Right lobe of liver (tissue), 6 donors: Measurements from ENCODE around the gene PTPRCAP. TPM values are rescaled to one million over a fixed set of nuclear protein-coding genes. Genes with fewer than 3 reads are reported as not detected.
"Not testable (repeated sequence)": the region's sequence is repeated elsewhere in the genome, so short reads cannot be mapped to it uniquely, and the experiment has no call there.

Source experiments
- ATAC-seq, 4 donors: fragments of 200-7000 bp; cut with Tn5 transposase; one replicate each; pipeline ENCODE4 v1.9.1; 2020; ENCODE audit warnings: mild to moderate bottlenecking in 4 of 4, moderate library complexity in 4 of 4
- DNase-seq, 3 donors: peaks; one replicate each; pipeline ENCODE4 v3.0.0-alpha.2; 2020
- H3K27ac ChIP-seq, 3 donors: fragments of 200-600 bp; one replicate each; pipeline ENCODE4 v1.8.0; 2022
- H3K27me3 ChIP-seq, 2 donors: fragments of 200-600 bp; one replicate each; pipeline ENCODE4 v1.8.0; 2022
- H3K36me3 ChIP-seq, 4 donors: fragments of 200-600 bp; sonication (generic) in 1 of 4; one replicate each; pipeline versions ENCODE4 v1.5.1 to v1.8.0; 2017 to 2022; ENCODE audit warnings: control low read depth in 1 of 4
- H3K4me1 ChIP-seq, 4 donors: fragments of 200-600 bp; sonication (generic) in 1 of 4; one replicate each; pipeline versions ENCODE4 v1.5.1 to v1.8.0; 2017 to 2022; ENCODE audit warnings: control low read depth in 1 of 4
- H3K4me3 ChIP-seq, 3 donors: fragments of 200-600 bp; one replicate each; pipeline ENCODE4 v1.8.0; 2022
- H3K9me3 ChIP-seq, 4 donors: fragments of 200-600 bp; sonication (generic) in 1 of 4; one replicate each; pipeline versions ENCODE4 v1.5.1 to v1.8.0; 2017 to 2022; ENCODE audit warnings: control low read depth in 1 of 4
- POLR2A ChIP-seq: fragments of 450-650 bp; IDR thresholded peaks from one replicate; pipeline ENCODE4 v1.6.1; 2017; ENCODE audit warnings: antibody characterized with exemption, mild to moderate bottlenecking
- WGBS: methylation state at CpG from one replicate; pipeline ENCODE4 v1.1.6; 2018; ENCODE audit warnings: low coverage, low lambda C conversion rate; ENCODE audit not compliant: insufficient coverage; ENCODE audit errors: missing lambda C conversion rate; 5-methylcytosine and 5-hydroxymethylcytosine counted together
- intact Hi-C, 2 donors: fragments of 100-400 bp; cut with DNase I; formaldehyde crosslinking; loops; one replicate each; pipeline versions ENCODE4 v1.11.2 to v1.14.1; 2022
- long read RNA-seq: library from polyadenylated mRNA; unstranded; transcript quantifications from one replicate; pipeline ENCODE4 v2.0.0, GENCODE V29; 2019
- total RNA-seq, 6 experiments: library from RNA; depleted of rRNA in 2 of 6; stranded (reverse); fragments of >200 nt in 2 of 6; fragmentation: NEBNext Ultra II Directional in 3 of 6; extraction: Animal tissue kit (Norgen Biotek cat#: 25700) in 3 of 6; gene quantifications; one replicate each; pipeline versions ENCODE4 v1.1.0 to v1.2.4, GENCODE V29; 2016 to 2023
- TF ChIP-seq, protein P1 (sequence below), 4 donors: fragments of 200-600 bp in 3 of 4; fragments of 450-650 bp in 1 of 4; IDR thresholded peaks; one replicate each; pipeline versions ENCODE4 v1.5.1 to v1.8.0; 2016 to 2022; ENCODE audit warnings: antibody characterized with exemption in 4 of 4, mild to moderate bottlenecking in 2 of 4
- donor health status: DM: no; HTN: yes; CAD: no.
- donor health status: DM: no; HTN: no; CAD: no.
- donor health status: DM: no; HTN: no; CAD: no.
- donor health status: DM: no; HTN: yes; CAD: no.
- donor health status: DM: no; HTN: yes; CAD: no.

Gene PTPRCAP, protein sequence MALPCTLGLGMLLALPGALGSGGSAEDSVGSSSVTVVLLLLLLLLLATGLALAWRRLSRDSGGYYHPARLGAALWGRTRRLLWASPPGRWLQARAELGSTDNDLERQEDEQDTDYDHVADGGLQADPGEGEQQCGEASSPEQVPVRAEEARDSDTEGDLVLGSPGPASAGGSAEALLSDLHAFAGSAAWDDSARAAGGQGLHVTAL
- 1 to 10 TPM in 4 of 6 experiments, under 1 TPM in 2; 0.72 to 2.8 (median 2.1) TPM for total RNA-seq
- long read RNA-seq, partial matches to known transcripts: 0 of 1 reads
- long read RNA-seq, other reads (novel, unspliced or antisense): 0 of 1 reads

DNA sequence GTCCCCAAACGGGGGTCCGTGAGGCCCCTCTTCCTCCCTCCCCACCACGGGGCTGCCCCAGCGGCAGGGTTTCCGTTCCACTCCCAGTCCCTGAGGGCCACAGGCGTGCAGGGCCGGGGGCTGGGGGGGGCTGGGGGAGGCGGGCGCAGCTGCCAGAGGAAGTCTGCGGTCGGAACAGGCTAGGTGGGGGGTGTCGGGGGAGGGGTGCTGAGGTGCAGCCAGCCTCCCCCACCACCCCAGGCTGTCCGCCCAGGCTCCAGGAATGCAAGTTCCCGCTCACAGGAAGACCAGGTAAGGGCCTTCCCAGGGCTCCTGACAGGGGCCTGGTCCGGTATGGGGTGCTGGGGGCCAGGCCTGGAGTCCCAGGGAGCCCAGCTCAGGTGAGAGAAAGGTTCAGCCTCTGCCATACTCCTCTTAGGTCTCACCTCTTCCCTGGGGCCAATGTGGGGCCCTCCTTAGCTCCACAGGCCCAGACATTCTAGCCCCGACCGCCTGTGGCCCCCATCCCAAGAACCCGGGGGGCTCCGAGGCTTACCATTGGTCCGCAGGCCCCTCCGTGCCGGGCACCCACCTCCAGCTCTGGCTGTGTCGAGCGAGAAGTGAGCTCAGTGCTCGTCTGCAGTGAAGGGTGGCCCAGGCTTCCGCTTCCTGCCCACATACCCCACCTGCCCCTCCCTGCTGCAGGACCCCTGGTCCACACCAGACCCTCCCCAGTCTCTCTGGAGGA, at the start of gene PTPRCAP:
Gene PTPRCAP (minus strand): TSS at position 601 of the 727 bp plus-strand sequence. CDS start 63 bp downstream, at position 538.
- H3K4me1 ChIP-seq: peaks cover 0 to 2% (median 0%) of the 10 kb centered on the region in 4 donors
- H3K9me3 ChIP-seq: no peaks in the 10 kb centered on the region
- peak in 1 of 3 donors; percentile 35 for DNase-seq
- peak within 1 kb of the TSS in 2 of 3 donors; percentile 11 to 27 for H3K4me3 ChIP-seq
- intact Hi-C loops: no loop called here
- H3K27me3 ChIP-seq: no peaks in the 10 kb centered on the region
- TF ChIP-seq, protein P1, sequence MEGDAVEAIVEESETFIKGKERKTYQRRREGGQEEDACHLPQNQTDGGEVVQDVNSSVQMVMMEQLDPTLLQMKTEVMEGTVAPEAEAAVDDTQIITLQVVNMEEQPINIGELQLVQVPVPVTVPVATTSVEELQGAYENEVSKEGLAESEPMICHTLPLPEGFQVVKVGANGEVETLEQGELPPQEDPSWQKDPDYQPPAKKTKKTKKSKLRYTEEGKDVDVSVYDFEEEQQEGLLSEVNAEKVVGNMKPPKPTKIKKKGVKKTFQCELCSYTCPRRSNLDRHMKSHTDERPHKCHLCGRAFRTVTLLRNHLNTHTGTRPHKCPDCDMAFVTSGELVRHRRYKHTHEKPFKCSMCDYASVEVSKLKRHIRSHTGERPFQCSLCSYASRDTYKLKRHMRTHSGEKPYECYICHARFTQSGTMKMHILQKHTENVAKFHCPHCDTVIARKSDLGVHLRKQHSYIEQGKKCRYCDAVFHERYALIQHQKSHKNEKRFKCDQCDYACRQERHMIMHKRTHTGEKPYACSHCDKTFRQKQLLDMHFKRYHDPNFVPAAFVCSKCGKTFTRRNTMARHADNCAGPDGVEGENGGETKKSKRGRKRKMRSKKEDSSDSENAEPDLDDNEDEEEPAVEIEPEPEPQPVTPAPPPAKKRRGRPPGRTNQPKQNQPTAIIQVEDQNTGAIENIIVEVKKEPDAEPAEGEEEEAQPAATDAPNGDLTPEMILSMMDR (IDR thresholded peaks at IDR 0.05): no peak
- TF ChIP-seq POLR2A: no peak
- H3K36me3 ChIP-seq: peaks cover 0 to 38% (median 11%) of the 10 kb centered on the region in 4 donors
- peak; percentile 3 to 30 (median 12) for ATAC-seq
- WGBS: 65% methylated on average over 8 of the region's 26 CpGs
- H3K27ac ChIP-seq: no peak within 1 kb of the TSS

DNA sequence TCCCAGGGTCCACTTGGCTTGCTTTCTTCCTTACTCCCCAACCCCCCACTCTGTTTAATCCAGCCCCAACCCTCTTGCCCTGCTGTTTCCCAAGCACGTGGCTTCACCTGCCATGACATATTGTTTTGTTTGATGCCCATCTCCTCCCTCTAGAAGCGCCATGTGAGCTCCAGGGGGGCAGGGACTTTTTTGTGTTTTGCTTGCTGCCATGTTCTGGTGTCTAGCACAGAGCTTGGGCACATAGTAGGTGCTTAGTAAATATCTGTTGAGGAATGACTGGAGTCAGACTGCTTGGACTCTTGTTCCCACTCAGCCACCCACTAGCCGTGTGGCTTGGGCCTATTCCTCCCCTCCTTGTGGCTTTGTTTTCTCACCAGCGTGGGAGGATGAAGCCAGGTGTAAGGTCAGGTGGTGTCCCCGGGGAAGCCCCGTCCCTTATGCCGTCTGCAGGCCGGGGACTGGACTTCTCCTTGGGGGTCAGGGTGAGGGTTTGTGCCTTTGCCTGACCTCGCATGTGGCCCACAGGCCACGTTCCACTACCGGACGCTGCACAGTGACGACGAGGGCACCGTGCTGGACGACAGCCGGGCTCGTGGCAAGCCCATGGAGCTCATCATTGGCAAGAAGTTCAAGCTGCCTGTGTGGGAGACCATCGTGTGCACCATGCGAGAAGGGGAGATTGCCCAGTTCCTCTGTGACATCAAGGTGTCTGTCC, 49.2 kb upstream of the PTPRCAP start:
- Histone ChIP-seq H3K4me3 (no peak overlapping the region), H3K4me1 (peaks cover 0 to 15% (median 5%) of the 10 kb centered on the region in 4 donors), H3K9me3 (no peaks in the 10 kb centered on the region), H3K36me3 (peaks cover 0 to 6% (median 1%) of the 10 kb centered on the region in 4 donors), H3K27ac (no peak overlapping the region), H3K27me3 (no peaks in the 10 kb centered on the region)
- ATAC-seq (no peak), DNase-seq (peak in 1 of 3 donors; percentile 48)
- TF ChIP-seq, protein P1 (IDR thresholded peaks at IDR 0.05): no peak
- intact Hi-C loops: no loop called here
- 82% methylated on average over 7 of the region's 20 CpGs for WGBS

DNA sequence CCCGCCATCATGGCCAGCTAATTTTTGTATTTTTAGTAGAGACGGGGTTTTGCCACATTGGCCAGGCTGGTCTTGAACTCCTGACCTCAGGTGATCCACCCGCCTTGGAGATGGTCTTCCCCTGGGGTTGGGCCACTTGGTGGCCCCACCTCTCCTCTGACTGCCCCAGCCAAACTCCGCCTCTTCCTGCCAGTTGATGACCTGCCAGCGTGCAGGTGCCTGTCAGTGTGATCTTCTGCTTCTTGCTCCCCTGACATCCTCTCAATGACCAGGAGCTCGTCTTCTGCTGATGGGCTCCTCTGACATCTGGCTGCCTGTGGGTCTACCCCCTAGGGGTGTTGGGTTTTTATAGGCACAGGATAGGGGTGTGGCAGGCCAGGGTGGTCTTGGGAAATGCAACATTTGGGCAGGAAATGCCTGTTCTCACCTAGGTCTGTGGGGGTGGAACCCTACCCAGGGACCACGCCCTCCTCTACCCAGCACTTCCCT, 48.4 kb upstream of the PTPRCAP start:
- WGBS: 70% methylated on average over 6 of the region's 7 CpGs
- peak in 1 of 3 donors; percentile 57 for DNase-seq
- H3K36me3 ChIP-seq, H3K9me3 ChIP-seq, intact Hi-C loops, H3K27me3 ChIP-seq, H3K4me3 ChIP-seq, ATAC-seq, H3K27ac ChIP-seq: not testable (repeated sequence)
- H3K4me1 ChIP-seq: peaks cover 0 to 15% (median 5%) of the 10 kb centered on the region in 4 donors

DNA sequence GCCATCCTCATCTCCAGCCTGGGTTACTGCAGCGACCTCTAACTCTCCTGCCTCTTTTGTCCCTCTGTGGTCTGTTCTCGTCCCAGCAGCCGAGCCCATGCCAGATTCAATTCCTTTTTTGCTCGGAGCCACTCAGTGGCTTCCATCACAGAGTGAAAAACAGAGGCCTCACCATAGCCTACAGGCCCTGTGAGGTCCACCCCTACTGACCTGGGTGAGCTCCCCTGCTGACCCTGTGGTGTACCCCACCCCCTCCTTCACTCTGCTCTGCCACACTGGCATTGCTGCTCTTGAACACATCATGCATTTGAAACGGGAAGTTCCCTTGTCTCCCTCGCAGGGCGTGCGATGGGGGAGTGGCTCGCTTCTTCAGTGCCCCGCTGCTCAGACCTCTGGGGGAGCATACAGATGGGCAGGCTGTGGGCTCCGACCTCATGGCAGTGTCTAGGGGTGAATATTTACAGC, 47.4 kb upstream of the PTPRCAP start:
- TF ChIP-seq, protein P1 (IDR thresholded peaks at IDR 0.05): no peak
- TF ChIP-seq POLR2A: no peak
- WGBS: 83% methylated on average over 6 of the region's 11 CpGs
- DNase-seq: peak in 2 of 3 donors; percentile 28 to 50
- Histone ChIP-seq H3K4me3 (no peak overlapping the region), H3K27me3 (no peaks in the 10 kb centered on the region), H3K36me3 (peaks cover 0 to 6% (median 0%) of the 10 kb centered on the region in 4 donors), H3K27ac (no peak overlapping the region), H3K9me3 (no peaks in the 10 kb centered on the region), H3K4me1 (peaks cover 0 to 15% (median 5%) of the 10 kb centered on the region in 4 donors)
- intact Hi-C loops: no loop called here
- no peak for ATAC-seq
